ENCODE data around the gene ADORA2A. TPM values are rescaled to one million over a fixed set of nuclear protein-coding genes. Genes with fewer than 3 reads are reported as not detected.

ADORA2A gene
- total RNA-seq, 1 experiment from 2014 or later: 3.5 TPM

- H2AK5ac ChIP-seq (ENCODE audit: insufficient read length, low read length): no peak overlapping the region
- H3K23ac ChIP-seq (ENCODE audit: insufficient read length, low read depth, low read length): no peak overlapping the region
- no peak overlapping the region for H3T11ph ChIP-seq (ENCODE audit: low read length)
- H3K14ac ChIP-seq (ENCODE audit: insufficient read depth, low read length): no peak overlapping the region
- no peak overlapping the region for H3K4me2 ChIP-seq (ENCODE audit: insufficient read depth, insufficient read length, low read length)
- H3K9ac ChIP-seq (ENCODE audit: extremely low read depth, insufficient read length, low read length): no peak overlapping the region
- no peaks in the 10 kb centered on the region for H3K27me3 Mint-ChIP-seq (ENCODE audit: low read depth)
- no peak overlapping the region for H3K4ac ChIP-seq (ENCODE audit: low read depth, low read length)
- H3K18ac ChIP-seq (ENCODE audit: insufficient read length, low read depth, low read length): no peak overlapping the region
- no peak for DNase-seq
- H2BK15ac ChIP-seq (ENCODE audit: low read depth, low read length): no peak overlapping the region
- no peaks in the 10 kb centered on the region for H3K9me3 Mint-ChIP-seq
- H2BK5ac ChIP-seq (ENCODE audit: insufficient read length, low read length): no peak overlapping the region
- no peak overlapping the region for H3K56ac ChIP-seq (ENCODE audit: insufficient read length, low read depth, low read length)
- H4K91ac ChIP-seq (ENCODE audit: insufficient read length, low read depth, low read length): no peak overlapping the region
- no peaks in the 10 kb centered on the region for H4K20me1 ChIP-seq (ENCODE audit: control insufficient read depth, insufficient read depth, insufficient read length)
- H3K79me2 ChIP-seq (ENCODE audit: insufficient read depth, low read length): no peaks in the 10 kb centered on the region
- H3K23me2 ChIP-seq (ENCODE audit: insufficient read length, low read depth, low read length, poor library complexity, severe bottlenecking): no peaks in the 10 kb centered on the region
- H3K9me3 ChIP-seq (ENCODE audit: control insufficient read depth, low read depth, low read length): no peaks in the 10 kb centered on the region
- no peaks in the 10 kb centered on the region for H3K79me1 ChIP-seq (ENCODE audit: insufficient read depth, low read depth, low read length, poor library complexity, severe bottlenecking)
- H2BK20ac ChIP-seq (ENCODE audit: low read depth, low read length, poor library complexity, severe bottlenecking): no peak overlapping the region
- WGBS (ENCODE audit: extremely low coverage, insufficient read length, low lambda C conversion rate): no CpG with 5 or more reads among the region's 2 CpGs
- no peak overlapping the region for H3K27ac Mint-ChIP-seq
- no peak overlapping the region for H3K27ac ChIP-seq (ENCODE audit: insufficient read length, low read depth, low read length)
- no peak overlapping the region for H2BK120ac ChIP-seq (ENCODE audit: low read depth, low read length, poor library complexity, severe bottlenecking)
- H3K36me3 Mint-ChIP-seq (ENCODE audit: insufficient read depth in 1 of 3, low read depth in 3 of 3): peaks cover 6 to 49% (median 30%) of the 10 kb centered on the region in 3 experiments; a peak in 6 of 7 replicates
- no peak overlapping the region for H4K8ac ChIP-seq (replicated peaks; ENCODE audit: insufficient read length, low read depth, low read length)
- no peaks in the 10 kb centered on the region for H3K4me1 ChIP-seq (ENCODE audit: insufficient read depth, low read length)
- H2AFZ ChIP-seq (ENCODE audit: low read length): no peak overlapping the region
- H3K4me3 Mint-ChIP-seq: no peak overlapping the region
- H3K4me1 Mint-ChIP-seq: no peaks in the 10 kb centered on the region
- H2BK12ac ChIP-seq (ENCODE audit: insufficient read length, low read depth, low read length): no peak overlapping the region
- no peaks in the 10 kb centered on the region for H3K27me3 ChIP-seq (ENCODE audit: insufficient read depth, low read length)
- no peak overlapping the region for H4K5ac ChIP-seq (ENCODE audit: insufficient read length, low read depth, low read length)
- TF ChIP-seq CTCF (conservative IDR thresholded peaks at IDR 0.05): no peak
These were observed 47.9 kb upstream of the ADORA2A start for GRCh38 chr22:24379536-24379935.

Measured in H9 (cell line).